Astrocyte (in vitro differentiated cells and primary cell): ENCODE data around the gene LY86. TPM values are rescaled to one million over a fixed set of nuclear protein-coding genes. Genes with fewer than 3 reads are reported as not detected.

Experiments
- DNase-seq: peaks from one replicate; pipeline ENCODE4 v3.0.0-alpha.2; 2010; ENCODE audit warnings: low read depth
- FAIRE-seq: peaks from 2 replicates; lab custom pipeline; 2011; peaks lifted over from hg19 to GRCh38; lab: Jason Lieb, UNC
- H2AFZ ChIP-seq: 2 replicates; pipeline ENCODE4 v1.6.0; 2012; ENCODE audit warnings: low read depth, low read length, inconsistent platforms
- H3K27ac ChIP-seq: 2 replicates; pipeline ENCODE4 v1.5.1; 2011; ENCODE audit warnings: low read depth, low read length, inconsistent platforms
- H3K27me3 ChIP-seq: 2 replicates; pipeline ENCODE4 v1.6.0; 2011; ENCODE audit warnings: low read length, inconsistent platforms; ENCODE audit not compliant: insufficient read depth
- H3K36me3 ChIP-seq: 2 replicates; pipeline ENCODE4 v1.5.1; 2011; ENCODE audit warnings: low read length, inconsistent platforms; ENCODE audit not compliant: insufficient read depth
- H3K4me1 ChIP-seq: 2 replicates; pipeline ENCODE4 v1.5.1; 2011; ENCODE audit warnings: low read length, inconsistent platforms; ENCODE audit not compliant: insufficient read depth
- H3K4me2 ChIP-seq: 2 replicates; pipeline ENCODE4 v1.6.0; 2012; ENCODE audit warnings: low read length, inconsistent platforms
- H3K4me3 ChIP-seq: 2 replicates; pipeline ENCODE4 v1.5.1; 2011; ENCODE audit warnings: low read depth, mild to moderate bottlenecking, low read length, inconsistent platforms; ENCODE audit not compliant: insufficient read depth
- H3K79me2 ChIP-seq: 2 replicates; pipeline ENCODE4 v1.6.0; 2012; ENCODE audit warnings: mild to moderate bottlenecking, low read length, inconsistent platforms; ENCODE audit not compliant: insufficient read depth
- H3K9ac ChIP-seq: 2 replicates; pipeline ENCODE4 v1.6.0; 2012; ENCODE audit warnings: mild to moderate bottlenecking, low read length, inconsistent platforms
- H3K9me3 ChIP-seq: 2 replicates; pipeline ENCODE4 v1.5.1; 2012; ENCODE audit warnings: low read depth, mild to moderate bottlenecking, low read length, inconsistent platforms; ENCODE audit not compliant: insufficient read depth
- H4K20me1 ChIP-seq: 2 replicates; pipeline ENCODE4 v1.6.0; 2012; ENCODE audit warnings: low read length, inconsistent platforms; ENCODE audit not compliant: insufficient read depth
- H3K27ac Mint-ChIP-seq: one replicate; pipeline ENCODE4 v1.8.0; 2021; ENCODE audit warnings: mild to moderate bottlenecking, mixed read lengths; ENCODE audit not compliant: unreplicated experiment
- H3K27me3 Mint-ChIP-seq: one replicate; pipeline ENCODE4 v1.8.0; 2021; ENCODE audit warnings: low read depth, mixed read lengths; ENCODE audit not compliant: unreplicated experiment
- H3K36me3 Mint-ChIP-seq: one replicate; pipeline ENCODE4 v1.8.0; 2021; ENCODE audit warnings: low read depth, mixed read lengths; ENCODE audit not compliant: unreplicated experiment
- H3K4me1 Mint-ChIP-seq: one replicate; pipeline ENCODE4 v1.8.0; 2021; ENCODE audit warnings: low read depth, mixed read lengths; ENCODE audit not compliant: unreplicated experiment
- H3K4me3 Mint-ChIP-seq: one replicate; pipeline ENCODE4 v1.8.0; 2021; ENCODE audit warnings: mild to moderate bottlenecking, moderate library complexity, mixed read lengths; ENCODE audit not compliant: unreplicated experiment
- H3K9me3 Mint-ChIP-seq: one replicate; pipeline ENCODE4 v1.8.0; 2021; ENCODE audit warnings: mild to moderate bottlenecking, mixed read lengths; ENCODE audit not compliant: unreplicated experiment
- CTCF ChIP-seq: IDR thresholded peaks from 2 replicates; pipeline ENCODE4 v1.5.1; 2011; ENCODE audit warnings: low read depth, mild to moderate bottlenecking, inconsistent platforms, low read length, moderate library complexity; ENCODE audit not compliant: insufficient read depth
- EZH2 ChIP-seq: IDR thresholded peaks from 2 replicates; pipeline ENCODE4 v1.6.1; 2012; ENCODE audit warnings: mild to moderate bottlenecking, low read length, inconsistent platforms; ENCODE audit not compliant: insufficient read depth
- total RNA-seq: library from RNA; stranded (reverse); gene quantifications from 2 replicates; pipeline ENCODE4 v1.2.1, GENCODE V29; 2021

LY86 gene
- total RNA-seq, 1 donor from 2014 or later = not detected

DNA sequence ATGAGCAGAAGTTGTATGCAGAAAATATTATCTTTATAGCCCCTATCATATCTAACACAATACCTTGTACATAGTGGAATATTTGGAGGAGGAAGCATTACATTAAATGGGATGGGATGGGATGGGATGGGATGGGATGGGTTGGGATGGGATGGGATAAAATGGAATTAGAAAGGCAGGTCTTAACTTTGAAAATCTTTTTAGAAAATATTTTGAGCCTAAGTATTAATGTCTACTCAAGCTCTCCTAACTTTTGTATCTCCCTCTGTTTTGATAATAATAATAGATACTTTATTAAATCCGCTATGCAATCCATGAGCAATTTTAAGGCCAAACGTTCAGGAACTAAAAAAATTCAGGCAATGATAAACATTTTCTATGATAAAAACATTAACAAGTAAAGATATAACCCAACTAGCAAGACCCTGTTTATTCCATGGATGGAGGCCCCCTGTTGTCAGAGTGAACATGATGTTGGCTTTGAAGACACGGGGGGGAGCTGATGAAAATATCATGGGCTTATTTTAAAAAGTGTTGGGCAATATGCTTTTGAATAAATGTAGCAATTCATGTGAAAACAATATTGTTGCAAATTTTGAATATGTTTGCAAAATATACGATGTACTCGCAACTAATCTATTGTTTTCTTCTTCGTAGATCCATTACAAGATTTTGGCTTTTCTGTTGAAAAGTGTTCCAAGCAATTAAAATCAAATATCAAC, 35.9 kb downstream of the LY86 start:
- Histone ChIP-seq H4K20me1 (no peaks in the 10 kb centered on the region), H3K36me3 (no peaks in the 10 kb centered on the region), H3K4me2 (no peak overlapping the region), H3K9me3 (no peaks in the 10 kb centered on the region), H3K27me3 (no peaks in the 10 kb centered on the region), H2AFZ (no peak overlapping the region), H3K27ac (no peak overlapping the region), H3K4me3 (no peak overlapping the region), H3K79me2 (no peaks in the 10 kb centered on the region), H3K4me1 (no peaks in the 10 kb centered on the region), H3K9ac (no peak overlapping the region)
- Mint-ChIP-seq H3K27ac (no peak overlapping the region), H3K4me3 (no peak overlapping the region), H3K9me3 (no peaks in the 10 kb centered on the region), H3K36me3 (no peaks in the 10 kb centered on the region), H3K27me3 (peaks cover 24% of the 10 kb centered on the region), H3K4me1 (no peaks in the 10 kb centered on the region)
- DNase-seq = no peak
- TF ChIP-seq CTCF = no peak
- FAIRE-seq = no peak

GRCh38 chr6:6626187-6626586, 37.7 kb downstream of the LY86 start:
- Histone ChIP-seq H3K4me1 (no peaks in the 10 kb centered on the region), H3K4me2 (no peak overlapping the region), H3K27me3 (no peaks in the 10 kb centered on the region), H2AFZ (no peak overlapping the region), H3K4me3 (no peak overlapping the region), H3K9me3 (no peaks in the 10 kb centered on the region), H3K27ac (no peak overlapping the region), H3K9ac (no peak overlapping the region), H4K20me1 (no peaks in the 10 kb centered on the region), H3K36me3 (no peaks in the 10 kb centered on the region), H3K79me2 (no peaks in the 10 kb centered on the region)
- Mint-ChIP-seq H3K27ac (no peak overlapping the region), H3K9me3 (no peaks in the 10 kb centered on the region), H3K4me1 (no peaks in the 10 kb centered on the region), H3K27me3 (peaks cover 20% of the 10 kb centered on the region), H3K36me3 (no peaks in the 10 kb centered on the region), H3K4me3 (no peak overlapping the region)
- DNase-seq (no peak), FAIRE-seq (no peak)
- no peak for TF ChIP-seq CTCF

DNA sequence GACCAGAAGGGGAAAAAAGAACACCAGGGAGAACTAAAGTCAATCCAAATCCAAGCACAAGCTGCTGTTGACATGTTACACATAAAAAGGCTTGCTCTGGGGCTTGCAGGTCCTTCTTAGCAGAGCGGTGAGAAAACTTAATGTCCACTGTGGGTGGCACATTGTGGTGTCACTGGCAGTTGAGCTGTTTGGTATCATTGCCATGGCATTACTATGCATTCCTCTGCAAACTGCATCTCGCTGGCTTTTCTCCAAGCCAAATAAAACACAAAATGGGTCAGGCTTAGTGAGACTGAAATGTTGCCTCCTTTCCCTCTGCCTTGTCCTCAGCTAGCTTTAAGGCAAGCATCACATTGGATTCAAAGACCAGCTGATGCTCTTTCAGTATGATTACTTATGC, 40.9 kb downstream of the LY86 start:
- H3K4me2 ChIP-seq = no peak overlapping the region
- FAIRE-seq = no peak
- Mint-ChIP-seq H3K9me3 (no peaks in the 10 kb centered on the region), H3K4me3 (no peak overlapping the region), H3K36me3 (no peaks in the 10 kb centered on the region), H3K27ac (no peak overlapping the region), H3K27me3 (peaks cover 22% of the 10 kb centered on the region), H3K4me1 (peaks cover 5% of the 10 kb centered on the region)
- no peaks in the 10 kb centered on the region for H4K20me1 ChIP-seq
- no peak overlapping the region for H2AFZ ChIP-seq
- TF ChIP-seq CTCF (no peak), EZH2 (no peak)
- peaks cover 2% of the 10 kb centered on the region for H3K27me3 ChIP-seq
- no peak overlapping the region for H3K4me3 ChIP-seq
- no peak overlapping the region for H3K9ac ChIP-seq
- H3K36me3 ChIP-seq = no peaks in the 10 kb centered on the region
- no peaks in the 10 kb centered on the region for H3K79me2 ChIP-seq
- no peaks in the 10 kb centered on the region for H3K9me3 ChIP-seq
- H3K4me1 ChIP-seq = no peaks in the 10 kb centered on the region
- no peak overlapping the region for H3K27ac ChIP-seq
- DNase-seq = no peak
